ENCODE data around the gene CD84.
"Not testable (repeated sequence)": the region's sequence is repeated elsewhere in the genome, so short reads cannot be mapped to it uniquely, and the experiment has no call there.

CD84 gene

DNA sequence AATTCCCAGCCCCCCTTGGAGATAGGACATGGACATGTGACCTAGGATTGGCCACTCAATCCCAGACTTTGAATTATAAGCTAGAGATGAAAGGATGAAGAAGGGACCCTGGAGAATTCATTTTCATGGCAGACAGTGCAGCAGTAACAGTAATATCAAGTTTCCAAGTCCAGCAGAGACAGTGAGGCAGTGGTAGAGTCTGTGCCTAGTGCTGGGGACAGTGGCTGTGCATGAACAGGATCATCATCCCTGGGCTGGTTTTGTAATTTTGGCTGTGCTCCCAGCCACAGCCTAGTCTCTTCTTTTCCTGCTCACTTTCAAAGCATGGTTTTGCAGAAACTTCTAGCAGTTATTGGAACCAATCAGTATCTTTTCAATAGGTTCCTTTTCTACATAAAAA lies 29.6 kb upstream of the CD84 start:
- no peak for DNase-seq

DNA sequence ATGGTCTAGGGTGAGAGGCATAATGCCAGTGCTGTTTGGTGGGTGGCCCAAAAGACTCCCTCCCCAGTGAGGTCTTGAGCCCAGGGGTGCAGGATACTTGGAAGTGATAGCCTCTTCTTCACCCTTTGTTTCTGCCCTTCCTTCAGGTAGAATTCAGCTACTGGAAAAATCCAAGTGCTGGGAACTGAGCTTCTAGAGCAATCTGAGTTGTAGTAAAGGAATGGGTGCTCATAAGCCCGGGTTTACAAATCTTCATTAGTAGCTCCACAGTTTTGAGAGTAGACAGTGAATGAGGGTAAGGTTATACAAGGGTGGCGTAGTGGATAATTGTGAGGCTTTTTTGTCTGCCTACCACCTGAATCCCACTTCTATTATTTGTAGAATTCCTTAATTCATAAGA lies 29.2 kb upstream of the CD84 start:
- no peak for DNase-seq

DNA sequence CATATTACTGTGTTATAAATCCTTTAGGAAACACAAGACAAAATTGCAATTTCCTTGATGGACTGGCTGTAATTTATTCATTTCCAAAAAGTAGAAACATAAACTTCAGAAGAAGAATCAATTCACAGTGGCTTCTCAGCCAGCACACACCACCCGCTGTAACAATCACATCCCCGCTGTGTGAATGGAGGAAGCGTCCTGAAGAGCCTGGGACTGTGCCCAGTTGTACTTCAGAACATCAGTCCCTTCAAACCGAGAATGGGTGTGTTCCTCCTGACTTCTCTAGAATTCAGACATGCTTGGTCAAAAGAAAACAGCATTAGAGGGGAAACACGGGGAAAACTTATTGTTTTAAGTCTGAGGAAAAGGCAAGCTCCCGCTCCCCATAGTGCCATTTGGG lies 28.8 kb upstream of the CD84 start:
- DNase-seq = no peak

GRCh38 chr1:160607672-160608032 lies 28.4 kb upstream of the CD84 start:
- peak; percentile 53 for DNase-seq

DNA sequence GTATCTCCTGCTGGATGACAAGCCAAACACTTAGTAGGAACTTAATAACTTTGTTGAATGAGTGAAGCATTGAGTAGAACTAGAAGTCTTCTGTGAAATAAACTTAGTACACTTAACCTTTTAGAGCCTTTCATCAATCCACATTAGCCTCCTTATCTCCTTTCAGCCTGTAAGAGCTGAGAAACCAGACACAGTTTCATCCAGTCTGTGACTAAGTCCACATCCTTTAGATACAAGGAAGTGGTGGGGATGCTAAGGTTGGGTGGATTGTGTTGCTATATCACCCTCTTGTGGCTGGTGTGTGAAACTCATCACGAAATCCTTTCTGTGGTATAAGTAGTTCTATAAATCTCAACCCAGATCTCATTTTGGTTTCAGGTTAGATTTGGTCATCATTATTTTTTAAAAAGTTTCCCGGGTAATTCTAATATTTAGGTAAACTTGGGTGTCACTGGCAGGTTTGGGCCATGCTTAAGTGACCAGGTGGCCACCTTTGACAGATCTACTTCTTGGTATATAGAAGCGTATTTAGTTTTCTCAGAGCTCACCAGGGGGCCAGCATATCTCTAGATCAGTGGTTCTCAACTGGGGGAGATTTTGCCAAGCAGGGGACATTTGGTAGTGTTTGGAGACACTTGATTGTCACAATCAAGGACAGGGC lies 27.8 kb upstream of the CD84 start:
- DNase-seq = peak; percentile 91

DNA sequence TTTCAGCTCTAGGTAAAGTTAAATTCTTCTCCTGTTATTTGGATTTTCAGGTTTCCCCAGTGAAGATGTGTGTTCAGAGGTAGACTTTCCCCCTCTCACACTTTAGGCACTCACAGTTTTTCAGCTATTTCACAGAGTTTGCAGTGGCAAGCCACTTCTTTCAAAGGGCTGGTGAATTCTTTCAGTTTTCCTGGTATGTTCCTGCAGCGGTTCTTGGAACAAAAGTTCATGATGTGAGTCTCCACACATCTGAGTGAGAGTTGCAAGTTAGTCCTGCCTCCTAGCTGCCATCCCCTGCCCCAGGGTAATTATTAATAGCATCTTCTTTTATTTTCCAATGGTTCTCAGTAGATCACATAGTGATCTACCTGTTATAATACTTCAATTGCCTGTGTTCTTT lies 27.3 kb upstream of the CD84 start:
- no peak for DNase-seq

DNA sequence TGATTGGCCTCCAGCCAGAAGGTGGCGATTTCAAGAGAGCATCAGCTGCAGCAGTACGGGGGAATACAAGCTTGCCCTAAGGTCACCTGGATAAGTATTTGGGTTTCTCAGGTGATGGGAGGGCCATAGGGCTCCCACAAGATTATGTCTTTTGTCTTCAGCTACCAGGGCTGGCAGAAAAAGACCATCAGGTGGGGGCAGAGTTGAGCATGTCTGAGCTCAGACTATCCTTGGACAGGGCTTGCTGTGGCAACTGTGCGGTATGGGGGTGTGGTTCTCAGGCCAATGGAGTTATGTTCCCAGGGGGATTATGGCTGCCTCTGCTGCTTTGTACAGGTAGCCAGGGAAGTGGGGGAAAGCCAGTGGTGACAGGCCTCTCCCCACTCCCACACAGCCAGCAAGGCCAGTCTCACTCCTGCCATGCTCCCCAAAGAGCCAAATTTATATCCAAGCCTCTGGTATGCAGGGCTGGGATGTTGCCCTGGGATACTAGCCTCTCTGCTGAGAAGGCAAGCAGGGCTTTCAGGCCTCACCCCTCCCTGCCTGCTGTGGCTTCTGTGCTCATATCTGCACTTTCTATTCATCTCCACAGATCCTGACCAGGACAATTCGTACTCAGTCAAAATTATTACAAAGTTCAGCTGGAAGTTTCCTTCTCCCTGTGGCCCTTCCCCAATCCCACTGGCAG lies 26.6 kb upstream of the CD84 start:
- DNase-seq = no peak

GRCh38 chr1:160605205-160605604 lies 25.9 kb upstream of the CD84 start:
- no peak for DNase-seq

DNA sequence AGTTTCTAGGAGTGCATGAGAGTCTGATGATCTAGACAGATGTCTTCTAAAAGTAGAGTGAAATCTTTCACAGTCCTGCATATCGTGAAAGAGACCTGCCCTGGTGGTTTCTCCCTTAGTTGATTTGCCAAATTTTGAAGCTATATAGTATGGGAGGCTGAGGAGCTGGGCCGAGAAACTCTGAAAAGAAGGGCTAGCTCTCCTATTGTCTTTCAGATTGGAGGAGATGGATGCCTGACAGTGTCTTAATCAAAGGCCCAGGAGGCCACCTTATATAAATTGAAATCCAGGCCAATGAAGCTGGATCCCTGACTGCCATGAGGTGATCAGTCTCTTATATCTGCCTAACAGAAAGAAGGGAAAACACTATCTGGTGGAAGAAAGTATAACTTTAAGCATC lies 18.4 kb upstream of the CD84 start:
- DNase-seq = no peak

GRCh38 chr1:160597051-160597450 lies 17.8 kb upstream of the CD84 start:
- no peak for DNase-seq

GRCh38 chr1:160590488-160590887 lies 11.2 kb upstream of the CD84 start:
- DNase-seq = no peak

- no peak for DNase-seq
Observed at GRCh38 chr1:160588468-160588867, 9.2 kb upstream of the CD84 start.

GRCh38 chr1:160584784-160585183 lies 5.5 kb upstream of the CD84 start:
- no peak for DNase-seq

- DNase-seq = not testable (repeated sequence)
Observed at GRCh38 chr1:160582976-160583375, 3.7 kb upstream of the CD84 start.

- no peak for DNase-seq
Observed at GRCh38 chr1:160581961-160582360, 2.7 kb upstream of the CD84 start.

DNA sequence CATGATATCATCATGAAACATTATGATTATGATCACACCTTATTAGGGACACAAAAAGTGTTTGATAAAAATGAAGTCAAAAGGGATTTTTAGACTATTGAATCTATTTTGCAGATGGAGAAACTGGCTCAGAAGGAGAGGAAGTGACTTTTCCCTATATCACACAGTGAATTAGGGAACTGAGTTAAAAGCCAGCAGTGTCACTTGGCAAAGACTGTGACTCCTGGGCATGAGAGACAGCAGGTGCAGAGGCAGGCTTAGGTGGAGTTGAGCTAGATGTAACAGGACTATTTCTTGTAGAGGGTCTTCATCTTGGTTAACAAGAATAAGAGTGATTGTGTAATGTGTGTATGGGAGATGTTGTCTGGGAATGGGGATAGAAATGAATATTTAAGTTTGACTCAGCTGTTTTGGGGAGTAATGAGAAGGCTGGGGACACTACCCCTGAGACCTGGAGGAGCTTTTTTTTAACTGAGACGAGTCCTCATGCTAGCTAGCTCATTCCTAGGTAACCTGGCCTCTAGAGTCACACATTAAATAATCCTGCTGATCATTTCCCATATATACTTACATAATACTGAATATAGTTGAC lies 1.0 kb upstream of the CD84 start:
- peak; percentile 76 for DNase-seq

DNA sequence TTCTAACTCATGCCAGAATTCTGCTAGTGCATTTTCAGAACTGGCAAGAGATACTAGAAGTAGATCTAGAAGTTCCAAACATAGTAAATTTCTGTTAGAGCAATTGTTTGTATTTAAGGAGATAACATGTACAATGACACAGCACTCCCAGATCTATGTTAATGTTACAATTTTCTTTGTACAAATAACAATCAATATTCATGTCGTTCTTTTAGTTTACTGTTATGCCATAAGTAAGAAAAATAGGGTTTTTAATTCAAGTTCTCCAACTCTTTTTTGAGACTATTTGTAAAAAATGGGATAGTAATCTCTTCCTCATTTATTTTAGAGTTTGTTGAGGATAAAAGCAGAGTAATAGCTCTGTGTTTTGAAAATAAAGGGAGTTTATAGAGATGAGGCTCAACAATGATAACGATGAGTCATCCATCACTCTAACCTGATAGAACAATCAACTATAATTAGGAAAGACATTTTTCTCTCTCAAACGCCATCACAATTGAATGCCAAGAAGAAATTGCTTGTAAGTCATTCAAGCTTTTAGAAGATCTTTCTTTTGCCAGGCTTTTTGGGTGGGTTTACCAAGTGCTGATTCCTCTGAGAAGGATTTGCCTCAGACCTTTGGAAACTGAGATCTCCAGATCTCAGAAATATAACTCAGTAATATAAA lies 638 bp downstream of the CD84 start:
- DNase-seq = peak; percentile 39

DNA sequence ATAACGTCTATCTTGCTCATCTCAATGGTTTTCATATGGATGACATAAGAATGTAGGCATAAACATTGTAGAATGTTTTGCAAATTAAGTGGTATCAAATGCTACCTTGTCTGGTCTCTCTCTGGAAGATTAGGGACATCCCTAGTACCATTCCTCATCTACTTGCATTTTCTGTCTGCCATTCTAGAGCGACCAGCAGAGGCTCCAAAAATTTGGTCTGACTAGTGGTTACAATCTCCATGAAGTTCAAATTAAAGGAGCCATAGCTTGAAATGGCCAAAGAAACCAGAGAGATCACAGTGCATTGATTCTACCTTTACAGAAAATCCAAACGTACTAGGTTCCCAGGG lies 1.1 kb downstream of the CD84 start:
- DNase-seq = peak; percentile 58

GRCh38 chr1:160577671-160578070 lies 1.6 kb downstream of the CD84 start:
- DNase-seq = no peak

DNA sequence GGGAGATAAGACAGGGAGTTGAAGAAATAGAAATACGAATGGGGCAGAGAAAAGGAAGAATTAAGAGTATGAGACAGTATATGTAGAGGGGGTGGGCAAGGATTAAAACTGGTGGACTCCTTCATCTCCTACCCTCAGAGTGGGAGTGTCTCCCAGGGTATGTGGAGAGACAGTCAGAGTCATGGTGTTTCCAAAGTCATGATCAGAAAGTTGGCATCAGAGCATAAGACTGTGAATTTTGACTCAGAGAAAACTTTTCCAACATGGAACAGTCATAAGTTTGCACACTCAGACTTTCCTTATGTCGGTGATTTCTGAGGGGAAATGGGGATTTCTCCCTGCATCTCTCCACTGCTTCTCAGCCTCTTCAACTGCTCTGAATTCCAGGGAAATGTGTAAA lies 2.4 kb downstream of the CD84 start:
- peak; percentile 80 for DNase-seq

- DNase-seq = peak; percentile 83
Observed at GRCh38 chr1:160576390-160576789, 2.9 kb downstream of the CD84 start.

- DNase-seq = peak; percentile 85
Observed at GRCh38 chr1:160575112-160575664, 4.1 kb downstream of the CD84 start.

DNA sequence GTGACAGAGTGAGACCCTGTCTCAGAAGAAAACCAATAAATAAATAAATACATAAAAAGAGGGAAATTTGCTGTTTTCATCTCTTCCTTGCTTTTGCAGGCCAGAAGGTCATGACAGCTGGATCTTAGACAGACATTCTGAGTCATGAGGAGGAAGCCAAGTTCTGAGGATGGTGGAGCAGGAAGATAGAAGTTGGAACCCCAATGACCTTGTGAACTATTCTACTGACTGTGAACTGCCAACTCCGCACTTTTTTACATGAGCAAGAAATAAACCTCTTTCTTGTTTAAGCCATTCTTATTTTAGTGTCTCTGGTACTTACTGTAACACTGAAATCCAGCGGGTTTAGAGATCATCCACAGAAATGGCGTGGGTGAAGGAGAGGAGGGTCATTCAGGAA lies 8.5 kb downstream of the CD84 start:
- DNase-seq = peak; percentile 68

DNA sequence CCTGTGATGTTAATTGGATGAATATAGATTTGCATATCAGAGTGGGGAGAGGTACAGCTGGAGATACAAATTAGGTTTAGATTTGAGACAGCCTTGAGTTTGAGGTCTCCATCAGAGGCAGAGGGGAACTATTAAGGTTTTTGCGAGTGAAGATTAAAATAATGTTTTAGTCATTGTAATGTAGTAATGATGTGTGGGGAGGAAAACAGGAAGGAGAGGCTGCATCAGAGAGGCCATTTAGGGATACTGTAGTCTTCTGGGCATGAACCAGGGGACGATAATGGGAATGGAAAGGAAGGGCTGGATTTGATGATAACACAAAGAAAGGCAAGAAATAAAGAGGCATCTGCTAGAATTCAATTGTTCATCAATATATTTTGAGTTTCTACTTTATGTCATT lies 9.5 kb downstream of the CD84 start:
- DNase-seq = peak; percentile 59

Measured in suppressor macrophage treated with lipopolysaccharide for 4 hours (primary cell).